ENCODE measurements around the gene GSK3A. TPM values are rescaled to one million over a fixed set of nuclear protein-coding genes. Genes with fewer than 3 reads are reported as not detected.

Gene GSK3A
- total RNA-seq, result 17.0 and 19.3 TPM in 2 replicates

DNA sequence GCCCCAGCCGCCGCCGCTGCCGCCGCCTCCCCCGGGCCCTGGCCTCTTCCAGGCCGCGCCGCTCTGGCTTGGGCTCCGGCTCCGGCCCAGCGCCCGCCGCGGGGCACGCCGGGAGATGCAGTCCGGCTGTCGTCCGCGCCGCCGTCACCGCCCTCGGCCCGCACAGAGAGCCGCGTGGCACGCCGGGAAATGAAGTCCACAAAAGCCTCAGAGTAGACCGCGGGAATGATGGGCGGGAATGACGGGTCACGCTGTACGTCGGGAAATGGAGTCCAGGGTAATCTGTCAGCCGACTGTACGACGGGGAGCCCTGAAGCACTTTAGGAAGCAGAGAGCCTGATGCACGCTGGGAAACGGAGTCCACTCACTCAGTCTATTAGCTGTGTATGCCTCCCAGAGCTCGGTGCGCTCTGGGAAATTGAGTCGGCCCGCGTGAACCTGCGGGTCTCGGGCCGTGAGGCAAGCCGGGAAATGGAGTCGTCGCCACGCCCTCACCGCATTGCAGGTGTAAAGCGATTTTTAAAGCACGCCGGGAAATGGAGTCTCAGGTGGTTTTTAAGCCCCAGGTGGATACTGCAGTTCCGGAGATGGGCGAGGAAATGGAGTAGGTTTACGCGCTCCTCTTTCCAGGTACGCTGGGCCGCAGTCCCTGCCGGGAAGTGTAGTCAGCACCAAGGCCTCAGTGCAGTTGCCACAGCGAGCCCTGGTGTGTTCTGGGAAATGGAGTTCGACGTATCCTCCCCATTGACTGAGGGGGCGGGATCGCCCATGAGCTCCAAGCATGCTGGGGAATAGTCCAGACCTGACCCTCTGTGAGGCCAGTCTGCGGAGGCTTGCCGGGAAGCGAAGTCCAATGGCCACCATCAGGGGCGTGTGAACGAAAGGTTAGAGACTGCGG is at the start of gene GSK3A:
Gene GSK3A, minus strand, starts transcription at position 91 of the 898 bp plus-strand sequence. CDS start 137 bp downstream, outside the sequence.

DNA sequence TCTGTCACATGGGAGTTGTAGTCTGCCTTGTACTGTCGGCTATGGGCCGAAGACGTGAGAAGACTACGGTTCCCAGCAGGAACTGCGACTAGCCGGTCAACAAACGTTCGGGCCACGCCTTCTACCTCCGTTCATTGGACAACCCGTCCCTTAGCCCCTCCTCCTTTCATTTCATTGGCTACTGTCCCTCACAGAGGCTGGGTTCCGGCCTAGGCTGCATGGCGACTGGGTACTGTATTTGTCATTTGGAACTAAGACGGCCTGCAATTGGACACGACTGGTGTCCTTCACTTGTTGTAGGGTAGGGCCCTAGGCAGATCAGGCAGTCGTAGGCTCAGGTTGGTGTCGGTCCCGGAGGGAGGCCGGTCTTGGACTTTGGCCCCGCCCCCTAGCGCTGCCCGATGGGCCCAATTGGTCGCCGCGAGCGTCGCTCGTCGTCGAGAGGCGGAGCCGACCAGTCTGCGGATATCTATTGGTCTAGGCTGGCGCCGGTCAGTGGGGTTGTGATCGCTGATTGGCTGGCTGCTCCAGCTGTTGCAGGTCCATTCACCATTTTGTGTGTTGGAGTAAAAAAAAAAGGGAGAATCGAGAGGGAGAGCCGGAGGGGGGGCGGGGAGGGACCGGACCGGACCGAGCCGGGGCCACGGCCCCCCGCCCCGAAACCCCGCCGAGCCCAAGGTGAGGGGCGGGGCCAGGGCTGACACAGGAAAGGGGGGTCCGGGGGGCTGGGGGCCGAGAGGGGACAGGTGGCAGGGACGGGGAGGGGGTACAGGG is 26.5 kb upstream of the GSK3A start, which contains the start of gene CIC:
Gene CIC, plus strand, starts transcription at position 549 of the 774 bp plus-strand sequence. CDS start 2,532 bp downstream, outside the sequence.

DNA sequence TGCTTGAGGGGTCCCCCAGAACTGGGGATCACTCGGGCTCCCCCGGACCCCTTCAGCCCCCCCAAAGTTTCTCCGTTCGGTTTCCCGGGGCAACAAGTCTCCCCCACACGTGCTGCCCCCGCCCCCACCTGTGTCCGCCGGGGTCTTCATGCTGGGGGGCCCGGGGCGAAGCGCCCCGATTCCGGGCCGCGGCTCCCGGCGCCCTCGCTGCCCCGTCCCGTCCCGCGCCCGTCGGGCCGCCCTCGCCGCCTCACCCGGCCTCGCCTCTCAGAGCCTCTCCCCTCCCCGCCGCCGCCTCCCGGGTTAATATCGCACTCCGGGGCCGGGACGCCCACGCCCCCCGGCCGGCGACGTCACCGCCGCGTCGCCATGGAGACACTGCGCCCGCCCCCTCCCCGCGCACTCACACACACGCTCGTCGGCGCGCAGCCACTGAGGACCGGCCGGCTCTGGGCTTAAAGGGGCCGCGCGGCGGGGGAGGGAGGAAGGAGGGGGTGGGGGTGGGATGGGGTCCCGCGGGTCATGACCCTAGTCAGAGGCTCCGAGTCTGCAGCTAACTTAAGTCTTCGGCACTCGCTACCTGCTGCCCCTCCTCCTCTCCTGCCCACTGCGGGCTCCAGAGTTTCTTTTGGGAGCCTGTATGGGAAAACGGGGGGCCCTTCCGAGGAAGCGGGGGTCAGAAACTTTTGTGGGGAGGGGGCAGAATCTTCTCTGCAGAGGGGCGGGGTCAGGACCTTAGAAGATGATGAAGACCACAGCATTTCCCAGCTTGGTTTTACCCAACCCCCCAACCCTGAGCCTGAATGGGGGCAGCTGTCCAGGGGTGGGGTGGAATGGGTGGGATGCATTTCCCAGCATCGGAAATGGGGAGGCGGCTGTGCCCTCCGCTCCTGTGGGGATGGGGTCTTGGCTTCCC is 12.7 kb upstream of the GSK3A start, which contains the start of gene ERF:
Gene ERF, minus strand, starts transcription at position 279 of the 916 bp plus-strand sequence. Its CDS starts 129 bp downstream, at position 150.

DNA sequence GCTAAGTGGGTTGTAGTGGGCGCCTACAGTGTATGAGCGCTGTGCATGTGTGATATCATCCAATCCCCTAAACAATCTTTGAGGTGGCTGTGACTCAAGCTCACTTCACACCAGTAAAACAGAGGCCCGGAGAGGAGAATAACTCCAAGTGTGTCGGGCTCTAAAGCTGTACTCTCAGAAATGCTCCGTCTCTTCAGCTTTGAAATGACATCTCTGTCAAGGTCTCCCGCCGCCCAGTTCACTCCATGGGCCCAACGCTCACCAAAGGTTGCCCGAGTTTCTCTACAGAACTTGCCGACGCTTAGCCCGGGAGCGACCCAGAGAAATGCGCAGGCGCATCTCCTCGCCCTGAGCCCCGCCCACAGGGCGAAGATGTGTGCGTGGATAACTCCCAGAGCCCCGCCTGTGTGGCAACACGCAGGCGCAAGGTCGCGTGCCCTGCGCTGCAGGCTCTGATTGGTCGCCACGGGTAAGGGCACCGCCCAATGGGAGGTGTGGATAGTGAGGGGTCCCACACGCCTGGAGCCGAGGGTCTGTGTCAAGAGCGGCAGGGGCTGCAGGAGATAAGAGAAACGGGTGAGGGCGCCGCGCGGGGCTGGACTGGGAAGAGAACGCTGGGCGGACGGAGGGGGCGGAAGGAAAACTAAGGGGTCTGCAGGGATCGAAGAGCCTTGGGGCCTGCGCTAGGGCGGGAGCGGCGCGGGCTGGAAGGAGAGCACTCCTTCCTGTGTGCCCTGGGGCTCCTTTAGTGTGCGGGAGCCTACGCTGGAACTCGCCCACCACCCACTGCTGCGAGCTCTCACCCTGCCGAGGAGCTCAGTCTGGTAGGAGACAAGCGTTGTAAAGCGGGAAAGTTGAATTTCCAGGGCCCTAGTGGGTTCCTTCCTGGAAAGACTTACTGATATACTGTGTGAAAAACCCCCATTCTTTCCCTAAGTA is 22.3 kb downstream of the GSK3A start, which contains the start of gene ZNF526:
Gene ZNF526, plus strand, starts transcription at position 501 of the 939 bp plus-strand sequence. CDS start 4,092 bp downstream, outside the sequence.

DNA sequence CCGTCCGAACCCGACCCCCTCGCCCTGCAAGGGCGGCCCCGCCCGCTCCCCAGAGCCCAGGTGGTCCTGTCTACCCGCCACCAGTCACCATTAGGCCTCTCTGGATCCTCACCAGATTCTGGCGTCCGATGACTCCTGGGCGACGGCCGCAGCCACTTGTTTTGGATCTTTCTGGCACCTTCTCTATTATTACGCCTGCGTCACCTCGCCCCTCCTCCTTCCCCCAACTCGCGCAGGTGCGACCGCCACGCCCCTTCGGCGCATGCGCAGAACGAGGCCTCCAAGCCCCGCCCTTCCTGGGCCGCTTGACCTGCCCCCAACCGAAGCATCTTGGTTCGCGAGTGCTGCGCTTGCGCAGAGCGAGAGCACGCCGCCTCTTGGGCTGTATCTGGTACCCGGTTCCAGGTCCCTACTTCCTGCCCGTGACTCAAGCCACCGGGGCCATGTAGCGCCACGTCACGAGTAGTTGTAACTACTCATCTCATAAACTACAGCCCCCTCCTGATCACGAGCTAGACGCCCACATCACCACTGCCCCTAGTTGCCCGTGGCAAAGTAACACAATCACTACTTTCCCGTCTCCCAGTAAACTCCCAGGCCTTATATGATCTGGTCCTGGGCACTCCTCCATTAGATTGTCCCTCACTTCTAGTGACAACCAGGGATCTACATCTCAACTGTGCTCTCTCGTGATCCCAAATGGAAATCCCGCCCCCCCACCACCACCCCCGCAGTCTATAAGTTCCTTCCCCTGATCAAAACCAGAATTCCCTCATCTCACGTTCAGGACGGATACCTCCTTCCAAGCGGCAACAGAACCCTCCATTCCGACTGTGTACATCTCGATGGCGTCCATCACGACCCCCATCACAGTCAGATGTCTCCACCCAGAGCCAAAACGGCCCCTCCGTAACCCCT is 24.6 kb downstream of the GSK3A start, which contains the start of gene DEDD2:
Gene DEDD2, minus strand, starts transcription at position 158 of the 918 bp plus-strand sequence. CDS start 670 bp downstream, outside the sequence.

Other genes with a start within 250 kb of the GSK3A start
- gene ATP1A3, start 248.4 kb downstream of the GSK3A start, total RNA-seq, result 4.9 TPM in 1 of 2 replicates, not detected in the other
- gene GRIK5, start 172.4 kb downstream of the GSK3A start, total RNA-seq, result not detected in 2 replicates
- gene ZNF574, start 166.4 kb downstream of the GSK3A start, total RNA-seq, result 10.3 and 13.3 TPM in 2 replicates
- 2.9 TPM in 1 of 2 replicates, not detected in the other for gene POU2F2, start 110.2 kb downstream of the GSK3A start, total RNA-seq
- 30.7 and 37.1 TPM in 2 replicates for gene DEDD2, start 24.9 kb downstream of the GSK3A start, total RNA-seq
- gene ZNF526, start 22.3 kb downstream of the GSK3A start, total RNA-seq, result 8.7 and 9.1 TPM in 2 replicates
- gene ERF, start 12.5 kb upstream of the GSK3A start, total RNA-seq, result 51.8 and 66.6 TPM in 2 replicates
- 28.9 and 32.9 TPM in 2 replicates for gene CIC, start 26.6 kb upstream of the GSK3A start, total RNA-seq
- not detected in 2 replicates for gene PRR19, start 59.5 kb upstream of the GSK3A start, total RNA-seq
- gene PAFAH1B3, start 60.0 kb upstream of the GSK3A start, total RNA-seq, result 15.1 and 17.1 TPM in 2 replicates
- gene TMEM145, start 70.7 kb upstream of the GSK3A start, total RNA-seq, result 1.3 TPM in 1 of 2 replicates, not detected in the other
- 29.1 and 34.3 TPM in 2 replicates for gene MEGF8, start 83.0 kb upstream of the GSK3A start, total RNA-seq
- not detected in 2 replicates for gene CNFN, start 147.7 kb upstream of the GSK3A start, total RNA-seq
- gene LIPE, start 184.8 kb upstream of the GSK3A start, total RNA-seq, result 2.2 and 3.4 TPM in 2 replicates
- gene CXCL17, start 200.3 kb upstream of the GSK3A start, total RNA-seq, result not detected in 2 replicates

Measured in cardiac atrium fibroblast (primary cell).